Muscle layer of colon (tissue), 2 donors: ENCODE data around the gene C13orf46.

Experiments used
- H3K27ac ChIP-seq: one replicate; pipeline ENCODE4 v1.7.0; 2013; ENCODE audit warnings: low read depth, mild to moderate bottlenecking, low read length, moderate library complexity
- H3K27me3 ChIP-seq, 2 donors: one replicate each; pipeline ENCODE4 v1.7.0; 2013; ENCODE audit warnings: low read length in 2 of 2, mild to moderate bottlenecking in 2 of 2; ENCODE audit not compliant: insufficient read depth in 2 of 2, control insufficient read depth in 1 of 2
- H3K36me3 ChIP-seq: one replicate; pipeline ENCODE4 v1.7.0; 2013; ENCODE audit warnings: mild to moderate bottlenecking, low read length; ENCODE audit not compliant: insufficient read depth
- H3K4me1 ChIP-seq: one replicate; pipeline ENCODE4 v1.7.0; 2013; ENCODE audit warnings: mild to moderate bottlenecking, low read length; ENCODE audit not compliant: insufficient read depth
- H3K4me3 ChIP-seq, 2 donors: one replicate each; pipeline ENCODE4 v1.7.0; 2013; ENCODE audit warnings: low read length in 2 of 2, low read depth in 1 of 2, mild to moderate bottlenecking in 1 of 2, moderate library complexity in 1 of 2
- H3K9ac ChIP-seq: one replicate; pipeline ENCODE4 v1.7.0; 2013; ENCODE audit warnings: low read length
- H3K9me3 ChIP-seq: one replicate; pipeline ENCODE4 v1.7.0; 2013; ENCODE audit warnings: mild to moderate bottlenecking, low read length
- donor health status: abdominal sarcoma.
- donor health status: Adenocarcinoma of cecum.

The C13orf46 gene

GRCh38 chr13:113927661-113928581 lies 46.0 kb downstream of the C13orf46 start:
- H3K9me3 ChIP-seq = no peaks in the 10 kb centered on the region
- peaks cover 24% of the 10 kb centered on the region for H3K4me1 ChIP-seq
- H3K36me3 ChIP-seq = no peaks in the 10 kb centered on the region
- H3K27me3 ChIP-seq = peaks cover 0 to 11% of the 10 kb centered on the region in 2 donors
- H3K9ac ChIP-seq = no peak overlapping the region
- H3K27ac ChIP-seq = no peak overlapping the region
- no peak overlapping the region for H3K4me3 ChIP-seq

DNA sequence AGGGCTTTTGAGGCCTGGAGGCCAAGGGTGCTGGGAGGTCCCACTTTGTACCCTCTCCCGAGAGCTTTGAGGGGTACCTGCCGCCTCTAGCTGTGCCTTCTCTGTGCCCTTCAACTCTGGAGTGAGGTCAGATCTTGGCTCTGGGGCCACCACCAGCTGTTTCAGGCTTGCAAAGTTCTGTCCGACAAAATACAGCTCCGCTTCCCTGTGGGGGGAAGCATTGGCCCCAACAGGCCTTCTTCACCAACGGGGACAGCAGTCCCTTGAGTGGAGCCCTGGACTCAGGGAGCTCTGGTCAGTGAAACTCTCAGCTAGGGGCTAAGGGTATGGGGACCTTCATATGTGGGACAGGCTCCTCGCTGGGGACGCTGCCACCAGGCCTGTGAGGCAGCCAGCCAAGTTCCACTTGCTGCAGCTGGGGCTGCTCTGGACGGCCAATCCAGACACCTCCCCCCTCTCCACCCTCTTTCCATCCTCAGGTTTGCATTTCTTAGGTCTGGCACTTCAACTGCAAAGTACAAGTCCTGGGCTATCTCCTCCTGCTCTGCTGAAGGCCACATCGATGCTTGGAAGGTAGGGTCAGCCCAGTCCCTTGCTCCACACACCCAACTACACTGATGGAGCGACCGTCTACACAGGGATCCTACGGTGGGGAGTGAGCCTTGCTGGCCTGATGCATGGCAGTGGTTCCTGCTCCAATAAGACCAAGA lies 46.8 kb downstream of the C13orf46 start:
- H3K36me3 ChIP-seq = no peaks in the 10 kb centered on the region
- no peaks in the 10 kb centered on the region for H3K9me3 ChIP-seq
- H3K4me1 ChIP-seq = peaks cover 24% of the 10 kb centered on the region
- H3K9ac ChIP-seq = no peak overlapping the region
- H3K4me3 ChIP-seq = no peak overlapping the region
- no peak overlapping the region for H3K27ac ChIP-seq
- peaks cover 0 to 11% of the 10 kb centered on the region in 2 donors for H3K27me3 ChIP-seq

DNA sequence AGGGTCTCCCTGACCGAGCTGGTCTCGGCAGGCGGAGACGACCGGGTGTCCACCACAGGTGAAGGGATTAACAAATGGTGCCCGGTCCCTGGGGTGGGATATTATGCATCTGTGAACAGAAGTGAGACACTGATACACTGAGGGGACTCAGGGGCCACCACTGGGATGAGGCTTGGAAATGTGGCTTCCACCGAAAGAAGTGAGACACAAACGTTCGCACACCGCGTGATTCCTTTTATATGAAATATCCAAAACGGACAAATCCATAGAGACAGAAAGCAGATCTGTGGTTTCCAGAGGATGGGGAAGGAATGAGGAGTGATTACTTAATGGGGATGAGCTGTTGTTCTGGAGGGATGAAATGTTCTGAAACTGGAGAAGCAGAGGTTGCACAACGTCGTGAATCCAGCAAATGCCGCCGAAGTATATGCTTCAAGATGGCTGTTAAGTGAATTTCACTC lies 47.5 kb downstream of the C13orf46 start:
- Histone ChIP-seq H3K27ac (no peak overlapping the region), H3K36me3 (no peaks in the 10 kb centered on the region), H3K27me3 (peaks cover 0 to 8% of the 10 kb centered on the region in 2 donors), H3K4me1 (peaks cover 24% of the 10 kb centered on the region), H3K4me3 (no peak overlapping the region), H3K9ac (no peak overlapping the region), H3K9me3 (peaks cover 7% of the 10 kb centered on the region)

DNA sequence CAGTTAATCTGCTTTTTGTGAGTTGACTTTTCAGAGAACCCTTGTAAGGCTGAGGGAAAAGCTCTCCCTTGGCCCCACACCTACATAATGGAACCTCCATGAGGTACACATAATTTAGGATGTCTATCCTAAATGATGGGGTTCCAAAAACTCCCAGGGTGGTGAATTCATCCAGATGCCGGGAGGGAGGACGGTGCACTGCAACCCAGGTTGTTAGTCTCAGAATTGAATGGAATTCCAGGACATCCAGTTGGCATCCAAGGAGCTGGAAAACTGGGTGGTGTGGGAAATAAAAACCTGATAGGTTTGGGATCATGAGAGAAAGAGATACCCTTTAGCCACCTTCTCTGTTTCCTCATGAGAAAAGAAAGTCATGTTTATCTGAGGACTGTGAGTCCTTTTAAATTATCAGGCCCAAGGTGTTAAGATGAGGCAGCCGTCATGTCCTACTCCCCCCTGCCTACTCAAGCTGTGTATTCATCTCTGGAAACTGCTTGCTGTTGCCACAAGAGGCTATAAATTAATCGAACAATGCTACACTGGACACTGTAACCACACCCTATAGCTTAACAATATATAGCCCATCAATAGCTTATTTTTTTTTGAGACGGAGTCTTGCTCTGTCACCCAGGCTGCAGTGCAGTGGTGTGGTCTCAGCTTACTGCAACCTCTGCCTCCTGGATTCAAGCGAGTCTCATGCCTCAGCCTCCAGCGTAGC lies 49.5 kb downstream of the C13orf46 start:
- Histone ChIP-seq H3K9ac (no peak overlapping the region), H3K27me3 (no peaks in the 10 kb centered on the region)

GRCh38 chr13:113923376-113924063 lies 50.4 kb downstream of the C13orf46 start:
- Histone ChIP-seq H3K9me3 (peaks cover 7% of the 10 kb centered on the region), H3K27me3 (peaks cover 0 to 1% of the 10 kb centered on the region in 2 donors), H3K4me3 (no peak overlapping the region), H3K36me3 (no peaks in the 10 kb centered on the region), H3K4me1 (peaks cover 10% of the 10 kb centered on the region), H3K9ac (no peak overlapping the region), H3K27ac (no peak overlapping the region)

More for the DNA sequence above, 49.5 kb downstream of the C13orf46 start:
- Histone ChIP-seq H3K36me3 (no peaks in the 10 kb centered on the region), H3K4me1 (peaks cover 17% of the 10 kb centered on the region), H3K4me3 (no peak overlapping the region), H3K27ac (no peak overlapping the region), H3K9me3 (peaks cover 7% of the 10 kb centered on the region)

DNA sequence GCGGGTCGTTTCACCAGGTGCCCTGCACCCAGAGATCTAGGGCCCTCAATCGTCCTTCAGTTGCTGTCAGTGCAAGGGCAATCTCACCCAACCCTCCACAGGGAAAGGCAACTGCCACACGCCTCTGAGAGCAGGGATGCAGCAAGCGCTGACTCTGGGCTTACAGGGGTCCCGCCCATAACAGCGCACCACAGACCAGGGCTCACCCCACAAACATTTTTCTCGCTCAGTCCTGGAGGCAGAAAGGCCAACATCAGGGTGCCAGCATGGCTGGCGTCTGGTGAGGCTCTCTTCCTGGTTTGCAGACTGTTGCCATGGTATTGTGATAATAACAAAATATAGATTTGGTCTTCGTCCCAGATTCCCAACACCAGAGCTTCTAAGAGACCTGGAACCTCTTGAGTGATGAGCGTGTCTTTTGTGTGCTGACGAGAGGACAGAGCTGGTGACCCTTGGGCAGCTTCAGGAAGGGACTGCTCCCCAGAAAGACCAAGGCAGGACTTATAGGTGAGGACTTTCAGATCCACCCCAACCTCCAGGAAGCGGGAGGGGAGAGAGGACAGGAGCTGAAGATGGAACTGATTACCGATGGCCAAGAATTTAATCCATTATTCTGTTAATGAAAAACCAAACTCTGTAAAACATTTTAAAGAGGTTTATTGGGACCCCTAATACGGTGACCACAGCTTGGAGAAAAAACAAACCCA lies 51.3 kb downstream of the C13orf46 start:
- Histone ChIP-seq H3K9ac (no peak overlapping the region), H3K27me3 (peaks cover 0 to 8% of the 10 kb centered on the region in 2 donors), H3K36me3 (no peaks in the 10 kb centered on the region), H3K4me1 (peaks cover 4% of the 10 kb centered on the region), H3K27ac (no peak overlapping the region), H3K4me3 (no peak overlapping the region), H3K9me3 (peaks cover 7% of the 10 kb centered on the region)

GRCh38 chr13:113921763-113922162 lies 52.1 kb downstream of the C13orf46 start:
- no peak overlapping the region for H3K9ac ChIP-seq
- no peaks in the 10 kb centered on the region for H3K36me3 ChIP-seq
- H3K27me3 ChIP-seq = peaks cover 0 to 8% of the 10 kb centered on the region in 2 donors
- no peak overlapping the region for H3K4me3 ChIP-seq
- no peaks in the 10 kb centered on the region for H3K4me1 ChIP-seq
- no peak overlapping the region for H3K27ac ChIP-seq
- H3K9me3 ChIP-seq = peaks cover 7% of the 10 kb centered on the region

GRCh38 chr13:113920606-113921286 lies 53.1 kb downstream of the C13orf46 start:
- no peak overlapping the region for H3K4me3 ChIP-seq
- H3K27ac ChIP-seq = no peak overlapping the region
- no peaks in the 10 kb centered on the region for H3K4me1 ChIP-seq
- no peak overlapping the region for H3K9ac ChIP-seq
- H3K9me3 ChIP-seq = peaks cover 7% of the 10 kb centered on the region
- no peaks in the 10 kb centered on the region for H3K36me3 ChIP-seq
- peaks cover 0 to 8% of the 10 kb centered on the region in 2 donors for H3K27me3 ChIP-seq

DNA sequence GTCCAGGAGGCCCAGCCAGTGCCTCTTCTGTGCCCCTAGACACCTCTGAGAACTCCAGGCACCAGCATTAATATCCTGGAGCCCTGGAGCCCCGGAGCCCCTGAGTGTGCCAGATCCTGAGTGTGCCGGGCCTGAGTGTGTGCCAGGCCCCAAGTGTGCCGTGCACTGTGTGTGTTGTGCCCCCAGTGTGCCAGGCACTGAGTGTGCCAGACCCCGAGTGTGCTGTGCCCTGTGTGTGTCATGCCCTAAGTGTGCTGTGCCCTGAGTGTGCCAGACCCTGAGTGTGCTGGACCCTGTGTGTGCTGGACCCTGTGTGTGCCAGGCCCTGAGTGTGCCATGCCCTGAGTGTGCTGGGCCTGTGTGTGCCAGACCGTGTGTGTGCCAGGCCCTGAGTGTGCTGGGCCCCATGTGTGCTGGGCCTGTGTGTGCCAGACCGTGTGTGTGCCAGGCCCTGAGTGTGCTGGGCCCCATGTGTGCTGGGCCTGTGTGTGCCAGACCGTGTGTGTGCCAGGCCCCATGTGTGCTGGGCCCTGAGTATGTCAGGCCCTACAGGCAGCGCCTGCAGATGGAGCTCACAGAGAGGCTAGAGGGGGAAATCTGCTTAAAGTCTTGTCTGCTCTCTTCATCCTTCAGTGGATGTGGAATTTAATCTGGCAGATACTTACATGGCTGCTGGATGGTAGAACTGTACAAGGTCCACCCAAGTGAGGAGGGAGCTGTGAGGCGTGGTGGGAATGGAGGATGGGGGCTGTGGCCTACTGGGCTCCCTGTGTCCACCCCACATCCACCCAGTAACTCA lies 53.9 kb downstream of the C13orf46 start:
- Histone ChIP-seq H3K36me3 (no peaks in the 10 kb centered on the region), H3K27ac (no peak overlapping the region), H3K4me3 (no peak overlapping the region)

More for the DNA sequence above, 53.9 kb downstream of the C13orf46 start:
- no peak overlapping the region for H3K9ac ChIP-seq
- H3K27me3 ChIP-seq = peaks cover 6 to 13% of the 10 kb centered on the region in 2 donors
- H3K4me1 ChIP-seq = peaks cover 4% of the 10 kb centered on the region
- peaks cover 7% of the 10 kb centered on the region for H3K9me3 ChIP-seq
